Left lung (tissue), 10 donors: ENCODE results near the gene DGCR8. TPM values are rescaled to one million over a fixed set of nuclear protein-coding genes. Genes with fewer than 3 reads are reported as not detected.

Experiments
- ATAC-seq: fragments of 200-7000 bp; cut with Tn5 transposase; one replicate; pipeline ENCODE4 v1.9.1; 2020; ENCODE audit warnings: moderate library complexity
- DNase-seq, 4 donors: peaks; one replicate each; pipeline ENCODE4 v3.0.0-alpha.2; 2013 to 2020
- H3K27ac ChIP-seq, 2 donors: fragments of 200-600 bp; sonication (generic) in 1 of 2; one replicate each; pipeline versions ENCODE4 v1.5.0 to v1.8.0; 2020 to 2021
- H3K27me3 ChIP-seq, 2 donors: fragments of 200-600 bp; sonication (generic) in 1 of 2; one replicate each; pipeline versions ENCODE4 v1.5.0 to v1.8.0; 2020 to 2021
- H3K36me3 ChIP-seq, 2 donors: fragments of 200-600 bp; sonication (generic) in 1 of 2; one replicate each; pipeline versions ENCODE4 v1.5.0 to v1.8.0; 2020 to 2021
- H3K4me1 ChIP-seq, 2 donors: fragments of 200-600 bp; one replicate each; pipeline ENCODE4 v1.8.0; 2021
- H3K4me3 ChIP-seq, 2 donors: fragments of 200-600 bp; sonication (generic) in 1 of 2; one replicate each; pipeline versions ENCODE4 v1.5.0 to v1.8.0; 2020 to 2021; ENCODE audit warnings: mild to moderate bottlenecking in 1 of 2
- H3K9me3 ChIP-seq, 2 donors: fragments of 200-600 bp; sonication (generic) in 1 of 2; one replicate each; pipeline versions ENCODE4 v1.5.0 to v1.8.0; 2020 to 2021
- CTCF ChIP-seq, 2 donors: fragments of 200-600 bp; sonication (generic) in 1 of 2; IDR thresholded peaks; one replicate each; pipeline versions ENCODE4 v1.5.0 to v1.8.0; 2021; ENCODE audit warnings: antibody characterized with exemption in 2 of 2
- intact Hi-C, 2 donors: fragments of 100-400 bp; cut with DNase I; formaldehyde crosslinking; loops; one replicate each; pipeline versions ENCODE4 v1.11.2 to v1.14.2; 2022
- polyA plus RNA-seq, 6 donors: library from polyadenylated mRNA; unstranded; fragments of 120-200 nt; gene quantifications; one replicate each; pipeline ENCODE4 v1.2.1, GENCODE V29; 2013; ENCODE audit not compliant: insufficient read length in 6 of 6
- total RNA-seq, 2 donors: library from RNA; stranded (reverse); fragmentation: NEBNext Ultra II Directional; extraction: Animal tissue kit (Norgen Biotek cat#: 25700); gene quantifications; one replicate each; pipeline ENCODE4 v1.2.1, GENCODE V29; 2021
- donor health status: DM: no; HTN: yes; CAD: no.
- donor health status: DM: no; HTN: no; CAD: no.

DGCR8 gene
- total and polyA plus RNA-seq, 8 donors = 28.9 to 63.2 (median 44.5) TPM

DNA sequence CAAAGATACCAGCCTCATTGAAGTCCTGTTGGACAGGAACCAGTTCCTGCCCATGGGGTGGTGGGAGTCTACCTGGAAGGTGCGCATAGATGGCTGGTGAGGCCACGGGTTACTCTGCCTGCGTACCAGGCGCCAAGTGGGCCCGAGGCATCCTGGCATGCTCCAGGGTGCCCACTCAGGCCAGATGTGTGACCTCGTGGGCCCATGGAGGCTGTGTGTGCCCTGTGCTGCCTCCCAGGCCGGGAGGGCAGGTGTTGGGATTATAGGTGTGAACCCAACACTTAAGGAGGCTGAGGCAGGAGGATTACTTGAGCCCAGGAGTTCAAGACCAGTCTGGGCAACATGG is 36.1 kb upstream of the DGCR8 start:
- no peak for DNase-seq
- Histone ChIP-seq H3K27me3 (no peaks in the 10 kb centered on the region), H3K4me1 (no peaks in the 10 kb centered on the region), H3K27ac (no peak overlapping the region), H3K36me3 (peaks cover 0 to 99% of the 10 kb centered on the region in 2 donors), H3K9me3 (peaks cover 0 to 12% of the 10 kb centered on the region in 2 donors), H3K4me3 (no peak overlapping the region)
- ATAC-seq = no peak
- intact Hi-C loops = no loop called here
- no peak for TF ChIP-seq CTCF (IDR thresholded peaks at IDR 0.05)

- no peaks in the 10 kb centered on the region for H3K27me3 ChIP-seq
- DNase-seq (no peak), ATAC-seq (no peak)
- no peaks in the 10 kb centered on the region for H3K4me1 ChIP-seq
- TF ChIP-seq CTCF (IDR thresholded peaks at IDR 0.05) = no peak
- H3K36me3 ChIP-seq = peaks cover 0 to 98% of the 10 kb centered on the region in 2 donors
- H3K4me3 ChIP-seq = no peak overlapping the region
- peaks cover 0 to 12% of the 10 kb centered on the region in 2 donors for H3K9me3 ChIP-seq
- H3K27ac ChIP-seq = no peak overlapping the region
- intact Hi-C loops = no loop called here
Observed at GRCh38 chr22:20044495-20045151, 35.4 kb upstream of the DGCR8 start.

- intact Hi-C loops = no loop called here
Observed at GRCh38 chr22:20046730-20047129, 33.3 kb upstream of the DGCR8 start.

GRCh38 chr22:20051927-20052308 is 28.1 kb upstream of the DGCR8 start:
- H3K27me3 ChIP-seq = no peaks in the 10 kb centered on the region
- H3K9me3 ChIP-seq = peaks cover 0 to 12% of the 10 kb centered on the region in 2 donors
- ATAC-seq (no peak), DNase-seq (peak in 1 of 4 donors; percentile 42)
- H3K4me3 ChIP-seq = no peak overlapping the region
- H3K36me3 ChIP-seq = peaks cover 3 to 97% of the 10 kb centered on the region in 2 donors
- no peaks in the 10 kb centered on the region for H3K4me1 ChIP-seq
- no peak for TF ChIP-seq CTCF (IDR thresholded peaks at IDR 0.05)
- no peak overlapping the region for H3K27ac ChIP-seq
- intact Hi-C loops = no loop called here

More at GRCh38 chr22:20046730-20047129, 33.3 kb upstream of the DGCR8 start:
- Histone ChIP-seq H3K9me3 (peaks cover 0 to 12% of the 10 kb centered on the region in 2 donors), H3K27ac (no peak overlapping the region), H3K4me3 (no peak overlapping the region), H3K4me1 (no peaks in the 10 kb centered on the region), H3K36me3 (peaks cover 0 to 97% of the 10 kb centered on the region in 2 donors), H3K27me3 (no peaks in the 10 kb centered on the region)
- ATAC-seq (no peak), DNase-seq (no peak)
- no peak for TF ChIP-seq CTCF (IDR thresholded peaks at IDR 0.05)

DNA sequence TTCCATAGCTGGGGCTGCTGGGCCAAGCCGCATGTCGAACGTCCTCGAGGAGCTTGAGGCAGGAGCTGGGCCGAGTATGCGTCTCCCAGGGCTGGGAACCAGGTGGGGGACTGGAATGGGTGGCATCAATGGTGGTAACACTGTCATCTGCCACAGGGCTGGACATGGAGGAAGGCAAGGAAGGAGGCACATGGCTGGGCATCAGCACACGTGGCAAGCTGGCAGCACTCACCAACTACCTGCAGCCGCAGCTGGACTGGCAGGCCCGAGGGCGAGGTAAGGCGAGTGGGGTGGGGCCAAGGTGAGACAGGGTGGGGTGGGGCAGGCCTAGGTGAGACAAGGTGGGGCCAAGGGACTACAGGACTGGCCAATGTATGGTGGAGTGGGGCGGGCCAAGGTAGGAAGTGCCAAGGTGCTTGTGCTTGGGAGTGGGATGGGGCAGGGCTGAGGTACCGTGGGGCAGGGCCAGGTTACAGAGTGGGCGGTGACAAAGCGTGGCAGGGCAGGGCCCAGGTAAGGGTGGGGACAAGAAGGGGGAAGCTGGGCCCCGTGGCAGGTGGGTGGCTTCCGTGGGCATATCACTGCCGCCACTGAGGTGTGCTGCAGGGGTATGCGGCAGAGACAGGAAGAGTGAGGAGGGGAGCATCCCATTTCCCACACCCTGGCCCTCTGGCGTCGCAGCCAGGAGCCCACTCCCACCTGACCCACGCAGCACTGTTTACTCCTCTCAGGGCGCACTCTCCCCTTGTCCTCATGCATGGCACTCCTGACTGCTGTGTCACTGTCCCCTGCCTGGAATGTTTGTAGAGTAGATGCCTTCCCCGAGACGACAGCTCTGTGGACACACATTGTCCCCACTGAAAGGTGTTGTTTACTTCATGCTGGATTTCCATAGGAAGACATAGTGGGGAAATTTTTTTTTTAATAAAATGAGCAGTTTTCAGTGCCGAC is 27.5 kb upstream of the DGCR8 start:
- Histone ChIP-seq H3K4me1 (no peaks in the 10 kb centered on the region), H3K9me3 (peaks cover 0 to 9% of the 10 kb centered on the region in 2 donors), H3K36me3 (peaks cover 3 to 97% of the 10 kb centered on the region in 2 donors), H3K27me3 (no peaks in the 10 kb centered on the region), H3K4me3 (no peak overlapping the region), H3K27ac (no peak overlapping the region)
- intact Hi-C loops = no loop called here
- ATAC-seq (peak; percentile 54), DNase-seq (peak in 1 of 4 donors; percentile 57)
- TF ChIP-seq CTCF (IDR thresholded peaks at IDR 0.05) = no peak
